ENCODE measurements around the gene ATG7.

Gene ATG7

GRCh38 chr3:11290743-11291680 is 18.8 kb downstream of the ATG7 start:
- peak; percentile 63 for DNase-seq (ENCODE audit: low read depth)
- no peak overlapping the region for H3K4me3 ChIP-seq (replicated peaks; ENCODE audit: low read depth, low read length)

GRCh38 chr3:11291808-11292207 is 19.6 kb downstream of the ATG7 start:
- DNase-seq (ENCODE audit: low read depth), result no peak
- no peak for TF ChIP-seq CTCF (IDR thresholded peaks at IDR 0.05; ENCODE audit: low read length, missing control alignments)
- no peak overlapping the region for H3K4me3 ChIP-seq (replicated peaks; ENCODE audit: low read depth, low read length)

More at GRCh38 chr3:11290743-11291680, 18.8 kb downstream of the ATG7 start:
- no peak for TF ChIP-seq CTCF (IDR thresholded peaks at IDR 0.05; ENCODE audit: low read length, missing control alignments)

GRCh38 chr3:11297126-11297525 is 24.9 kb downstream of the ATG7 start:
- H3K4me3 ChIP-seq (replicated peaks; ENCODE audit: low read depth, low read length), result no peak overlapping the region
- no peak for TF ChIP-seq CTCF (IDR thresholded peaks at IDR 0.05; ENCODE audit: low read length, missing control alignments)
- DNase-seq (ENCODE audit: low read depth), result no peak

GRCh38 chr3:11300970-11301369 is 28.8 kb downstream of the ATG7 start:
- TF ChIP-seq CTCF (IDR thresholded peaks at IDR 0.05; ENCODE audit: low read length, missing control alignments), result no peak
- H3K4me3 ChIP-seq (replicated peaks; ENCODE audit: low read depth, low read length), result no peak overlapping the region
- no peak for DNase-seq (ENCODE audit: low read depth)

GRCh38 chr3:11302444-11302843 is 30.2 kb downstream of the ATG7 start:
- no peak for TF ChIP-seq CTCF (IDR thresholded peaks at IDR 0.05; ENCODE audit: low read length, missing control alignments)
- no peak for DNase-seq (ENCODE audit: low read depth)
- H3K4me3 ChIP-seq (replicated peaks; ENCODE audit: low read depth, low read length), result no peak overlapping the region

GRCh38 chr3:11304175-11304574 is 32.0 kb downstream of the ATG7 start:
- H3K4me3 ChIP-seq (replicated peaks; ENCODE audit: low read depth, low read length), result no peak overlapping the region
- no peak for DNase-seq (ENCODE audit: low read depth)
- TF ChIP-seq CTCF (IDR thresholded peaks at IDR 0.05; ENCODE audit: low read length, missing control alignments), result no peak

- peak; percentile 26 for DNase-seq (ENCODE audit: low read depth)
- H3K4me3 ChIP-seq (replicated peaks; ENCODE audit: low read depth, low read length), result no peak overlapping the region
- no peak for TF ChIP-seq CTCF (IDR thresholded peaks at IDR 0.05; ENCODE audit: low read length, missing control alignments)
These were observed 33.3 kb downstream of the ATG7 start for GRCh38 chr3:11305509-11305908.

Measured in fibroblast of pulmonary artery (primary cell).